ENCODE data around the gene BLMH.

The BLMH gene
- total RNA-seq, result 29.6 to 46.6 reads per million in 2 donors

GRCh38 chr17:30291543-30292285 lies at the start of gene BLMH:
Gene BLMH, minus strand, starts transcription at chr17:30291944. Its CDS starts 125 bp downstream, at chr17:30291819.
- DNase-seq, result peak; percentile 63 to 91 (median 76)

- no peak for DNase-seq
Measured at GRCh38 chr17:30340801-30341356, 49.1 kb upstream of the BLMH start.

- DNase-seq, result no peak
Measured at GRCh38 chr17:30339086-30339485, 47.3 kb upstream of the BLMH start.

- no peak for DNase-seq
Measured at GRCh38 chr17:30337393-30337999, 45.8 kb upstream of the BLMH start.

GRCh38 chr17:30336369-30337171 lies 44.8 kb upstream of the BLMH start:
- DNase-seq, result peak in 4 of 5 experiments; percentile 30 to 71 (median 47)

GRCh38 chr17:30334421-30334820 lies 42.7 kb upstream of the BLMH start:
- no peak for DNase-seq

GRCh38 chr17:30333503-30334360 lies 42.0 kb upstream of the BLMH start, which contains the start of gene TMIGD1:
Gene TMIGD1, minus strand, starts transcription at chr17:30334057. Its CDS starts 1,924 bp downstream, at chr17:30332133.
- no peak for DNase-seq

GRCh38 chr17:30332057-30332542 lies 40.4 kb upstream of the BLMH start:
- DNase-seq, result peak in 4 of 5 experiments; percentile 26 to 86 (median 50)

GRCh38 chr17:30326809-30327208 lies 35.1 kb upstream of the BLMH start:
- no peak for DNase-seq

- DNase-seq, result no peak
Measured at GRCh38 chr17:30324723-30325122, 33.0 kb upstream of the BLMH start.

- peak in 1 of 5 experiments; percentile 22 for DNase-seq
Measured at GRCh38 chr17:30323895-30324319, 32.2 kb upstream of the BLMH start.

- peak in 3 of 5 experiments; percentile 20 to 68 (median 32) for DNase-seq
Measured at GRCh38 chr17:30323262-30323894, 31.6 kb upstream of the BLMH start.

- no peak for DNase-seq
Measured at GRCh38 chr17:30321314-30321713, 29.6 kb upstream of the BLMH start.

- DNase-seq, result no peak
Measured at GRCh38 chr17:30318155-30318554, 26.4 kb upstream of the BLMH start.

GRCh38 chr17:30316736-30317135 lies 25.0 kb upstream of the BLMH start:
- no peak for DNase-seq

- DNase-seq, result no peak
Measured at GRCh38 chr17:30315106-30315505, 23.4 kb upstream of the BLMH start.

- DNase-seq, result no peak
Measured at GRCh38 chr17:30314474-30314873, 22.7 kb upstream of the BLMH start.

- no peak for DNase-seq
Measured at GRCh38 chr17:30312226-30312625, 20.5 kb upstream of the BLMH start.

GRCh38 chr17:30310562-30310961 lies 18.8 kb upstream of the BLMH start:
- no peak for DNase-seq

GRCh38 chr17:30309591-30309990 lies 17.8 kb upstream of the BLMH start:
- no peak for DNase-seq

- DNase-seq, result no peak
Measured at GRCh38 chr17:30308406-30308805, 16.7 kb upstream of the BLMH start.

All from T-helper 2 cell (primary cell).